ENCODE measurements around the gene TCEA2. TPM values are rescaled to one million over a fixed set of nuclear protein-coding genes. Genes with fewer than 3 reads are reported as not detected.
"Not testable (repeated sequence)": the region's sequence is repeated elsewhere in the genome, so short reads cannot be mapped to it uniquely, and the experiment has no call there.

The TCEA2 gene
- polyA plus RNA-seq, 4 donors: 77.9 to 99.7 (median 81.5) TPM

GRCh38 chr20:64076061-64076997 is 13.3 kb downstream of the TCEA2 start:
- no peak for DNase-seq (ENCODE audit: low read depth in 4 of 4, low spot score in 3 of 4)

GRCh38 chr20:64077094-64077493 is 14.1 kb downstream of the TCEA2 start:
- no peak for DNase-seq (ENCODE audit: low read depth in 4 of 4, low spot score in 3 of 4)

GRCh38 chr20:64077541-64077875 is 14.5 kb downstream of the TCEA2 start:
- DNase-seq (ENCODE audit: low read depth in 4 of 4, low spot score in 3 of 4): no peak

GRCh38 chr20:64077876-64078551 is 15.0 kb downstream of the TCEA2 start:
- no peak for DNase-seq (ENCODE audit: low read depth in 4 of 4, low spot score in 3 of 4)

GRCh38 chr20:64078934-64079272 is 15.9 kb downstream of the TCEA2 start:
- no peak for DNase-seq (ENCODE audit: low read depth in 4 of 4, low spot score in 3 of 4)

- no peak for DNase-seq (ENCODE audit: low read depth in 4 of 4, low spot score in 3 of 4)
Measured at GRCh38 chr20:64079273-64080012, 16.4 kb downstream of the TCEA2 start, which contains the start of gene RGS19. Gene RGS19 (minus strand): TSS chr20:64079518. CDS start chr20:64076886, 2,632 bp downstream.

GRCh38 chr20:64080013-64080812 is 17.2 kb downstream of the TCEA2 start, which contains the start of gene OPRL1:
Gene OPRL1 (plus strand): TSS chr20:64080082. CDS start chr20:64092721, 12,639 bp downstream.
- no peak for DNase-seq (ENCODE audit: low read depth in 4 of 4, low spot score in 3 of 4)

GRCh38 chr20:64080813-64081623 is 18.0 kb downstream of the TCEA2 start:
- no peak for DNase-seq (ENCODE audit: low read depth in 4 of 4, low spot score in 3 of 4)

- no peak for DNase-seq (ENCODE audit: low read depth in 4 of 4, low spot score in 3 of 4)
Measured at GRCh38 chr20:64081624-64081964, 18.6 kb downstream of the TCEA2 start.

- no peak for DNase-seq (ENCODE audit: low read depth in 4 of 4, low spot score in 3 of 4)
Measured at GRCh38 chr20:64082126-64082731, 19.2 kb downstream of the TCEA2 start.

- DNase-seq (ENCODE audit: low read depth in 4 of 4, low spot score in 3 of 4): no peak
Measured at GRCh38 chr20:64082820-64083377, 19.9 kb downstream of the TCEA2 start.

GRCh38 chr20:64083378-64083803 is 20.4 kb downstream of the TCEA2 start:
- no peak for DNase-seq (ENCODE audit: low read depth in 4 of 4, low spot score in 3 of 4)

- DNase-seq (ENCODE audit: low read depth in 4 of 4, low spot score in 3 of 4): no peak
Measured at GRCh38 chr20:64083804-64084684, 21.0 kb downstream of the TCEA2 start, which contains the start of gene LKAAEAR1. Gene LKAAEAR1 (minus strand): TSS chr20:64084398. CDS start chr20:64084219, 179 bp downstream.

GRCh38 chr20:64084685-64085152 is 21.7 kb downstream of the TCEA2 start:
- no peak for DNase-seq (ENCODE audit: low read depth in 4 of 4, low spot score in 3 of 4)

GRCh38 chr20:64086801-64087200 is 23.8 kb downstream of the TCEA2 start:
- no peak for DNase-seq (ENCODE audit: low read depth in 4 of 4, low spot score in 3 of 4)

- DNase-seq (ENCODE audit: low read depth in 4 of 4, low spot score in 3 of 4): not testable (repeated sequence)
Measured at GRCh38 chr20:64087226-64087825, 24.3 kb downstream of the TCEA2 start.

GRCh38 chr20:64088586-64088985 is 25.6 kb downstream of the TCEA2 start:
- DNase-seq (ENCODE audit: low read depth in 4 of 4, low spot score in 3 of 4): not testable (repeated sequence)

Measured in right renal pelvis (tissue), 4 donors.